Activated CD8-positive, alpha-beta memory T cell treated with anti-CD3 and anti-CD28 coated beads for 24 hours (primary cell): Measurements from ENCODE around the gene TEX47.

Experiments
- DNase-seq: peaks from one replicate; pipeline ENCODE4 v3.0.0-alpha.2; 2020

TEX47 gene

GRCh38 chr7:88795553-88795952, at the start of gene TEX47:
Gene TEX47, minus strand, starts transcription at chr7:88795737. Its CDS starts 795 bp downstream, at chr7:88794942.
- no peak for DNase-seq

GRCh38 chr7:88845091-88845490, 49.6 kb upstream of the TEX47 start:
- no peak for DNase-seq

- no peak for DNase-seq
Measured at GRCh38 chr7:88842201-88842600, 46.7 kb upstream of the TEX47 start.

- no peak for DNase-seq
Measured at GRCh38 chr7:88835147-88835728, 39.7 kb upstream of the TEX47 start.

DNA sequence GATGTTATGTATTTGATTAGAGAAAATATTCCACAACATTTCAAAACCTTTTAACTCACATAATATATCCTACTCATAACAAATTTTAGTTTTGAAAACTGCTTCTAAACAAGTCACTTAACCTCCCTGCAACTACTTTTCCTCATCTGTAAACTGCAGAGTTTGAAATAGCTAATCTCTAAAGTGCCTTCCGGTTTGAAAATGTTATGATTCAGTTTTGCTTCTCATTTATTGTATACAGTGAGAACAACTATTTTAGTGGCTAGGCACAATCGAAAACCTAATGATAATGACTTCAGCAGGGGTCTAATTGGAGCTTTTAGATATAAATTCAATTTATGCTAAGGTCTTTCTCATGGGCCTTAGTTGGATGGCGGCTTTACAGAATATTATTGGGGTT, 30.7 kb upstream of the TEX47 start:
- DNase-seq: no peak

DNA sequence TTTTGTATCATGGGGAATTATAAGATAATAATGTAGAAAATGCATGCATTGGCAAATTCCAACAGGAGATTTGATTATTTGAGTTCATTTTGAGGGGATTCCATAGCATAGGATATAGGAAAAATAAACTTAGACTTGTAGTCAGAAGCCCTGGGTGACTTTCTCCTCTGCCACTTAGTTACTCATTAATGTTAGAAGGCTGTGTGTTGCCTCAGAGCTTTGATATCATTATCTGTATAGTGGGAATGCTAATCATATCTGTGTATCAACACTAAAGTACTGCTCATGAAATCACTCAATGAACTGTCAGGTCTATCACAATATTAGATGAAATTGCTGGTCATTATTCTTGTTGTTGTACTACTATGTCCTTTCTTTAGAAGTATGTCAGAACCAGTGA, 23.0 kb upstream of the TEX47 start:
- DNase-seq: no peak

GRCh38 chr7:88806280-88807037, 10.9 kb upstream of the TEX47 start:
- DNase-seq: no peak

GRCh38 chr7:88801046-88801445, 5.5 kb upstream of the TEX47 start:
- DNase-seq: no peak

DNA sequence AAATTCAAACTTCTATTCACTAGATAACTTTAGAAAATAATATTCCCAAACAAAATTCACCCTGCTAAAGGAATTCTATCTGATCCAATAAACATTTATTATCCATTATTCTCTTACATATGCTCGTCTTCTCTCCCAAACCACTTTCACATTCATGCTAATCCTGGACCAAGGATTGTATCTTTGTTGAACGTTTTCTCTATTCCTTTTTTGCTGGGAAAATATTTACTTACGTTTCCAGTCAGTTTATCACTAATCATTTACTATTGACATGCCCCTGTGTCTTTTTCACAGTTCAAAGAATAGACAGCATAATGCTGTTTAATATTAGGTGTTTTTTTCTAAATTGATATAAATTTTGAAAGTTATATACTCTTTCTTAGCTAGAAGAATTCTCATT, 3.2 kb downstream of the TEX47 start:
- no peak for DNase-seq

GRCh38 chr7:88791891-88792290, 3.6 kb downstream of the TEX47 start:
- DNase-seq: no peak

- no peak for DNase-seq
Measured at GRCh38 chr7:88789480-88790064, 6.0 kb downstream of the TEX47 start.

DNA sequence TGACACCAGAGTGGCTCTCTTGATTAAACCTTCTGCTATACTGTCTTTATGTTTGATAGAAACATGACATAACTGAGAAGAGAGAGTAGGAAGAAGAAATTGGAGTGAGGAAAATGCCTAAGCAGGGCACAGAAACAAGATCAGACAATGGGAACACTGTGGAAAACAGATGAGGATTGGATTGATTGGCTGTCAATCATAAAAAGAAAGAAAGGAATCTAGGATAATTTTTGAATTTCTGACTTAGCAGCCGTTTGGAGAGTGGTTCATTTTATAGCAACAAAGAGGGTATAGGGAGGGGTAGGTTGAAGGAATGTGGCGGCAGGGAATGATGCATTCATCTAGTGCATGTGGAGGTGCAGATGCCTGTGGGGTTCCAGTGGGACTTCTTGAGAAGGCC, 7.8 kb downstream of the TEX47 start:
- DNase-seq: no peak

DNA sequence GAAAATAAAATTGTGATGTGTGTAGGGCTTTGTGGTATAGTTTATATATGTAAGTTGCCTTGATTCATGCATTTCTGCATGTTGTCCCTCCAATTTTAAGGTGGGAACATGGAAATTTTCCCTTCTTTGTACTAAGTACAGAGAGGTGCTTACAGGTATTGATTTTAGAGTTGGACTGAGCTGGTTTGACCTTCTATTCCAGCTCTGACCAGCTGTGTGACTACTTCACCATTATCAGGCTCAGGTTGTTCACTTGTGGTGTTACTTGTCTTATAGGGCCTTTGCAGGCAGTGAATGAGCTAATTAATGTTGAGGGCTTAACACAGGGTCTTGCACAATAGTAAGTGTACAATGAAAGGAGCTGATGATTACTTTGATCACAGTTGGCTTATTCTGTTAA, 19.7 kb downstream of the TEX47 start:
- DNase-seq: no peak

DNA sequence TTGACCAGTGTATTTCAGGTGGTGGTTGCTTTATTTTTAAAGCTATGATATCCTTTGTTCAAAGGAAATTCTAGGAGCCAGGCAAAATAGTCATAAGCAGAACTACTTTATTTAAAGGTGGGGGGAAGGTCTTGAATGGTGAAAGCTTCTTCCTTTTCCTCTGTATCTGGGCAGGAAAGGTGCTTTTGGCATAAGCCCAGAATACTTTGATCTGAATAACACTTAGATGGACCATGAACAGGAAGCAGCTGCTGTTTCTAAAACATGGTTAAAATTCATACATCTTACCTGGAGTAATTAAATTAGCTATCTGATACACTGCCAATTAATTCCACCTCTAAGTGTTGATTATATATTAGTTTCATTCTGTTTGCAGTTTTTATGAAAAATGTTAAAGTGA, 22.8 kb downstream of the TEX47 start:
- no peak for DNase-seq

GRCh38 chr7:88771417-88771816, 24.1 kb downstream of the TEX47 start:
- DNase-seq: no peak

DNA sequence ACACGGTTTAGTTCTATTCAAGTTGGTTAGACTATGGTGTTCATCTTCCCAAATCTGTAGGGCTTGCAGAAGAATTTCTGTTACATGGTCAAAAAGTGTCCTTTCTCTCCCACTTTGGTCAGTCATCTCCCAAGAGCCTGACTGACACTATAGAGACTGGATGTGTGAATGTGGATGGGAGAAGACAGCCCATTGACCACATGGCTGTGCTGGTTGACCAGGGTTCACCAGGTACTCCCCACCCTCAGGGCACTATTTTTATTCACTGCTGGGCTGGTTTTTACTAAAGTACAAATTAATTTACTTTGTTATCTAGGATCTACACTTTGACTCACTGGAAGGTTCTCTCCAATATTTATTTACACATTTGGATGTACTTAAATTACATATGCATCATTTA, 33.8 kb downstream of the TEX47 start:
- no peak for DNase-seq

DNA sequence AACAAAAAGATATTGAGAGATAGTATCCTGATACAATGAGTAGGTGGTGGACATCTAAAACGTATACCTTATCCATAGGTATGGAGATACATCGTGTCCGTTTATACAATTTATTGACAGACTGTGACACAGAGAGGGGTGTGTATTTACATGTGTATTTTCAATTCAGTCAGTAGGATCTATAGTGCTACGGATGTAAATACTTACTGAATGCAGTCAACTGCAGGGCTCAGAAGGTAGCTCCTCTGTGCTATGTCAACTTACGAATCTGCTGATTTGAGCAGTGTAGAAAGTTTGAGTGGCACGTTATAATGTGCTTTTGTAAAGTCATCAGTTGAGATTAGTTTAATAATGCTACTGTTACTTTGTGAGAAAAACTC, 35.4 kb downstream of the TEX47 start:
- no peak for DNase-seq

- peak; percentile 49 for DNase-seq
Measured at GRCh38 chr7:88759230-88760135, 36.1 kb downstream of the TEX47 start, which contains the start of gene ZNF804B. Gene ZNF804B, plus strand, starts transcription at chr7:88759700. Its CDS starts 277 bp downstream, at chr7:88759977.

DNA sequence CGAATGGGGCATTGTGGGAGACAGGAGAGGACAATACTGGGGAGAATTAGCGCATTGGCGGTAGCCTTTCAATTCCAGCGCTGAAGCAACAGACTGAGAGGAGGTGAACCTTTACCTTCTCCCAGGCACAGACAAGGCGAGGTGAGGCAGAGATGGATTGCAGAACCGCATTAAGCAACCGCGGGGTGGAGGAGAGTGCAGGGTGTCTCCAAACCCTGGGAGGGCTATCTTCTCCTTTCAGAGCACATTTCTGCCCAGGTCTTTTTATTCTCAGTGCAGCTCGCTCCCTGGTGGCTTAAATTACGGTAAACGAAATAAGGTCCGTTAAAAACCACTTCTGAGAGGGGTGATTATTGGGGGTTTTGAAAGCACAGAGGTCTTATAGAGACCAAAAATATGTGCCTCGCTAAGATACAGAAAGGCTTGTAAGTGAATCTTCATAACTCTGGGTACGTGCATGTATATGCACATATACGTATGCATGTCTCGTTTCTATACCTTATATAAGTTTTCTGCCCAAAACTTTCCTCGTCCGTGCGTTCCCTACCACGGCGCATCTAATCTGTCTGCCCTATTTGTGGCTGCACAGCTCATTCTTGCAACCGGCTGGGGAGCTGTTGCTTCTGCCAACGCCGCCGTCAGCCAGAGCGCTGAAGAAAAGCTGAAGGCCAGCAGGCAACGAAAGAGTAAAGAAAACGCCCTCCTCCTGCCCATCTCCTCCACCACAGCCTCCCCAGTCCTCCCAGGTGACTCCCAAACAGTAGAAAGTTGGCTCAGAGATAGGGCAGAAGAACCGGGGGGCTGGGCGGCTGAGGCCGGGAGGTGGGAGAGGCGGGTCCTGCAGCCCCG, 36.9 kb downstream of the TEX47 start:
- DNase-seq: no peak

GRCh38 chr7:88757371-88757770, 38.2 kb downstream of the TEX47 start:
- DNase-seq: no peak

DNA sequence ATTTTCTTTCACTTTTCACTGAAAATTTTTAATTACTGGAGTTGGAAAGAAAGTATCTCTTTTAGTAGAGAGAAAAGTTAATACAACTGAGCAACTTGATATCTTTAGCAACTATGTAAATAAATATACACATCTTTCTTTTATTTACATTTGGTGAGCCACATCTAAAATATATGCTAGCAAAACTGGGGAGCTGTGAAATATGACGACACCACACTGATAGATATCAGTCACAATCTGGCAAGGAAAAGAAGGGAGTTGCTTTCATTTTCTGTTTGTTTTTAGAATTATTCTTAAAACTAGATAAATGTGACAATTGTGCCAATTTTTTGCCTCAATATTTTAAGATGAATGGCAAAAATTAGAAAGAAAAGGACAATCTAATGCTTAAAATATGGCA, 38.7 kb downstream of the TEX47 start:
- DNase-seq: no peak

DNA sequence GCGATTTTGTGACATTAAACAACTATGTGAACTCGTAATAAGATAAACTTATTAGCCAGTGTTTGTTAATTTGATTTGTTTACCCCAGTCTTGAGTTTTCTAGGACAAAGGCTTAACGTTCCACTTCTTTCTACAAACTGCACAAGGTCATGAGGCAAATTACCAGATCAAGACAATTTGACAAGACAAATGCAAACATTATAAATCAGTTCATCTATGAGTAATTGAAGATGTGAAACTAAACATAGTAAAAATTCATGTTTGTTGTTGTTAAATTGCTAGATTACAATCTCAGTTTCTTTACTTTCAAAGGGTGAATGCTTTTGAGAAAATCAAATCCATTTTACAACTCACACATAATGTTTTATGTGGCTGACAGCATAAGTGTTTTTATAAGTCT, 49.4 kb downstream of the TEX47 start:
- DNase-seq: no peak
